Stimulated activated CD8-positive, alpha-beta memory T cell treated with anti-CD3 and anti-CD28 coated beads, Interleukin-4, amount 100 ng/mL, for 48 hours (primary cell): ENCODE measurements around the gene BCL2L12.

Experiments
- DNase-seq: peaks from one replicate; pipeline ENCODE4 v3.0.0-alpha.2; 2020

The BCL2L12 gene

GRCh38 chr19:49642492-49643035 lies 23.2 kb upstream of the BCL2L12 start:
- no peak for DNase-seq

- DNase-seq, result no peak
Observed at GRCh38 chr19:49643466-49643865, 22.3 kb upstream of the BCL2L12 start.

GRCh38 chr19:49645592-49645991 lies 20.1 kb upstream of the BCL2L12 start:
- no peak for DNase-seq

GRCh38 chr19:49645995-49646394 lies 19.7 kb upstream of the BCL2L12 start:
- DNase-seq, result no peak

- no peak for DNase-seq
Observed at GRCh38 chr19:49646586-49646985, 19.1 kb upstream of the BCL2L12 start.

GRCh38 chr19:49651029-49651819 lies 14.5 kb upstream of the BCL2L12 start:
- no peak for DNase-seq

GRCh38 chr19:49651820-49652550 lies 13.7 kb upstream of the BCL2L12 start:
- DNase-seq, result no peak

- DNase-seq, result no peak
Observed at GRCh38 chr19:49652551-49653465, 12.9 kb upstream of the BCL2L12 start.

- no peak for DNase-seq
Observed at GRCh38 chr19:49653466-49653806, 12.3 kb upstream of the BCL2L12 start.

- DNase-seq, result no peak
Observed at GRCh38 chr19:49654581-49654980, 11.2 kb upstream of the BCL2L12 start.

- DNase-seq, result no peak
Observed at GRCh38 chr19:49655570-49656455, 9.9 kb upstream of the BCL2L12 start.

GRCh38 chr19:49656456-49657109 lies 9.2 kb upstream of the BCL2L12 start:
- DNase-seq, result no peak

GRCh38 chr19:49657493-49658138 lies 8.1 kb upstream of the BCL2L12 start:
- no peak for DNase-seq

GRCh38 chr19:49658139-49658517 lies 7.6 kb upstream of the BCL2L12 start:
- no peak for DNase-seq

GRCh38 chr19:49658566-49659442 lies 6.9 kb upstream of the BCL2L12 start:
- DNase-seq, result no peak

GRCh38 chr19:49660338-49660961 lies 5.3 kb upstream of the BCL2L12 start:
- DNase-seq, result no peak

- no peak for DNase-seq
Observed at GRCh38 chr19:49662011-49662410, 3.7 kb upstream of the BCL2L12 start.

GRCh38 chr19:49663224-49663623 lies 2.5 kb upstream of the BCL2L12 start:
- no peak for DNase-seq
